GM10248 (cell line): ENCODE results near the gene ATP2B3.

Source experiments
- CTCF ChIA-PET: fragments of 300-600 bp; sonication (Branson Sonifier 250); formaldehyde crosslinking; extraction: SDS; loops from one replicate; lab custom pipeline; 2021; ENCODE audit warnings: antibody characterized with exemption; lab: Yijun Ruan, JAX
- POLR2A ChIA-PET: fragments of 350-650 bp; sonication (Branson Sonifier 250); formaldehyde crosslinking; extraction: SDS; loops from one replicate; lab custom pipeline; 2020; ENCODE audit warnings: antibody characterized with exemption; lab: Yijun Ruan, JAX
- DNase-seq: peaks from one replicate; pipeline ENCODE4 v3.0.0; 2012; ENCODE audit errors: extremely low spot score
- TF ChIP-seq, protein P1 (sequence below): IDR thresholded peaks from 2 replicates; pipeline ENCODE4 v1.5.1; 2012; ENCODE audit warnings: mild to moderate bottlenecking, low read depth; ENCODE audit errors: extremely low read depth, missing control alignments, control extremely low read depth

ATP2B3 gene

DNA sequence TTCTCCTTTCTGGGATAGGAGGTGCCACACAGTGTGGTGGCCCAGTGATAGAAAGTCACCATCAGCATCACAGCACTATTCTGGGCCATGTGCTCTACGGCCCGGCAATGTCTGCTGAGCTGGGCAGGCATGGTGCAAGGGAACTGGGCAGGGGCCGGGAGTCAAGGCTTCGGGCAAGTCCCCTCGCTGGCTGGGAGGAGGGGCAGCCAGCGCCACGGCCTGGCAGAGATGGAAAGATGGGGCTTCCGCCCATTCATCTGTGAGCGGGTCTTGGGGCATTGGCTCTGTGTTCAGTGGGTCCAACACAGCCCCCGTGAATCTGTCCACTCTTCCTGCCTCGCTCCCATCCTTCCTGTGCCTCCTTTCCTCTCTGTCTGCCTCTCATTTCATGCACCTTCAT, 7.1 kb upstream of the ATP2B3 start:
- POLR2A ChIA-PET: no interaction called here
- CTCF ChIA-PET: interaction anchor here (1.1 to 1.2 kb wide), 2 partner anchors 40 to 552 kb away, joined by 3 to 4 read pairs; partner anchors contain the start of gene HAUS7
- TF ChIP-seq, protein P1, sequence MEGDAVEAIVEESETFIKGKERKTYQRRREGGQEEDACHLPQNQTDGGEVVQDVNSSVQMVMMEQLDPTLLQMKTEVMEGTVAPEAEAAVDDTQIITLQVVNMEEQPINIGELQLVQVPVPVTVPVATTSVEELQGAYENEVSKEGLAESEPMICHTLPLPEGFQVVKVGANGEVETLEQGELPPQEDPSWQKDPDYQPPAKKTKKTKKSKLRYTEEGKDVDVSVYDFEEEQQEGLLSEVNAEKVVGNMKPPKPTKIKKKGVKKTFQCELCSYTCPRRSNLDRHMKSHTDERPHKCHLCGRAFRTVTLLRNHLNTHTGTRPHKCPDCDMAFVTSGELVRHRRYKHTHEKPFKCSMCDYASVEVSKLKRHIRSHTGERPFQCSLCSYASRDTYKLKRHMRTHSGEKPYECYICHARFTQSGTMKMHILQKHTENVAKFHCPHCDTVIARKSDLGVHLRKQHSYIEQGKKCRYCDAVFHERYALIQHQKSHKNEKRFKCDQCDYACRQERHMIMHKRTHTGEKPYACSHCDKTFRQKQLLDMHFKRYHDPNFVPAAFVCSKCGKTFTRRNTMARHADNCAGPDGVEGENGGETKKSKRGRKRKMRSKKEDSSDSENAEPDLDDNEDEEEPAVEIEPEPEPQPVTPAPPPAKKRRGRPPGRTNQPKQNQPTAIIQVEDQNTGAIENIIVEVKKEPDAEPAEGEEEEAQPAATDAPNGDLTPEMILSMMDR: no peak
- DNase-seq: no peak

DNA sequence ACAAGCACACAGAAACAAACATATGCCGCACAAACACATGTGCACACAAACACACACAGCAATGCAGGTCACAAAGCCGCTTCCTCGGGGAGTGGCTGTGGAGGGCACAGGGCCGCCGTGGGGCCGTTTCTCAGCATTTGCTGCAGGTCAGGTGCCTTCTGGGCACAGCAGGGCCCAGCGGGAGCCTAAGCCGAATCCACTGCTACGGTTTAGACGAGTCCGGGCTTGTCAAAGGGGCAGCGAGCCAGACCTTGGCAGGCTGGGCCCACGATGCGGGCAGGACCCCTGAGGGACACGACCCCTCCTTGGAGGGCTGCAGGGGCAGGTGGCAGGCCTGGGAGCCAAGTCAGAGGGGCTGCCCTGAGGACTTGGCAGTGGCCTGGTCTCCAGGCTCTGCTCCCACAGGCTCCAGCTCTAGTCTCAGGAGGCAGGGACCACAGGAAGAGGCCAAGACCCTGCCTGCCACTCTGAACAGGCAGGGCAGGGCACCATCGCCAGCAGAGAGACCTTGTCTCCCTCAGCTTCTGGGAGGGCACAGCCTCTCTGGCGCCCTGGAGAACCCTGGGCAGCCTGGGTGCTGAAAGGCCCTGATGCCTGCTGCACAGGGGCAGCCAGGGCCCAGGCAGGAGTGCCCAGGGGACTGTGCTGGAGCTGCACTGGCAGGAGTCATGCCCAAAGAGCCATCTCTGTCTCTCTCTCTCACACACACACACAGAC, 5.5 kb upstream of the ATP2B3 start:
- ChIA-PET POLR2A (no interaction called here), CTCF (no interaction called here)
- DNase-seq: no peak
- TF ChIP-seq, protein P1: no peak

DNA sequence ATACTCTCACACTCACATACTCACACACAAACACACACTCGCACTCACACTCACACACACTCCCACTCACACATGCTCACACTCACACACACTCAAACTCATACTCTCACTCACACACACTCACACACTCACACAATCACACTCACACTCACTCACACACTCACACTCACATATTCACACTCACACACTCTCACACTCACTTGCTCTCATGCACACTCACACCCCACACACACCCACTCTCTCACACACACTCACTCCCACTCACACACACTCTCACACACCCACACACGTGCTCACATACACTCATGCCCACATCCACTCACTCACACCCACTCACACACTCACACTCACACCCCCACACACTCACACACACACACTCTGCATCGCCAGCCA, 4.9 kb upstream of the ATP2B3 start:
- TF ChIP-seq, protein P1: no peak
- DNase-seq: no peak
- POLR2A ChIA-PET: no interaction called here
- CTCF ChIA-PET: no interaction called here

DNA sequence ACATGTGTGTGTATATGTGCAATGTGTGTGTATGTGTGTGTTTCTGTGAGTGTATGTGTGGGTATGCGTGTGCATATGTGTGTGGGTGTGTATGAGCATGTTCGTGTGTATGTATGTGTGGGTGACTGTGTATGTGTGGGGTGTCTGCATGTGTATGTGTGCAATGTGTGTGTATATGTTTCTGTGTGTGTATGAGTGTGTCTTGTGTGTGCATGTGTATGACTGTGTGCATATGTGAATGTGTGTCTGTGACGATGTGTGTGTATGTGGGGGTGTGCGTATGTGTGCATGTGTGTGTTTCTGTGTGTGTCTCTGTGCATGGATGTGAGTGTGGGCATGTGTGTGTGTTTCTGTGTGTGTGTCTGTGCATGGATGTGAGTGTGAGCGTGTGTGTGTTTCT, 4.2 kb upstream of the ATP2B3 start:
- DNase-seq: no peak
- ChIA-PET POLR2A (no interaction called here), CTCF (no interaction called here)
- TF ChIP-seq, protein P1: no peak

DNA sequence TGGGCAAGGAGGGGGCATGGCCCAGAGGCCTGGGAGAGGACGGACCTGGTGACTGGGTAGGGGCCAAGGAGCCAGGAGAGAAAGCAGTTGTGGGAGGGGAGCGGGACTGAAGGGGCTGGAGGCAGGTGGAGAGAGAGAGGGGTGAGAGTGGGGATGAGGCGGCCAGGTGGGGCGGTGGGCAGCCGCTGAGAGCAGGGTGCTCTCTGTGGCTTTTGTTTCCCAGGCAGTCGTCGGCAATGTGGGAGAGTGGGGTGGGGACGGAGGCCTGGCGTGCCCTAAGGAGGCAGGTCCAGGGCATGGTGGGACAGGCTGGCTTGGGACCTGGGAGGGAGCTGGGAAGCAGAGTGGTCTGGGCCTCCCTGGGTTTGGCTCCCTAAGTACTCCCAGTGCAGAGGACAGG, 3.2 kb upstream of the ATP2B3 start:
- TF ChIP-seq, protein P1: no peak
- ChIA-PET POLR2A (no interaction called here), CTCF (interaction anchor here (1.5 kb wide), 1 partner anchor 14 kb away, joined by 3 read pairs; no protein-coding TSS in a partner anchor)
- DNase-seq: no peak

DNA sequence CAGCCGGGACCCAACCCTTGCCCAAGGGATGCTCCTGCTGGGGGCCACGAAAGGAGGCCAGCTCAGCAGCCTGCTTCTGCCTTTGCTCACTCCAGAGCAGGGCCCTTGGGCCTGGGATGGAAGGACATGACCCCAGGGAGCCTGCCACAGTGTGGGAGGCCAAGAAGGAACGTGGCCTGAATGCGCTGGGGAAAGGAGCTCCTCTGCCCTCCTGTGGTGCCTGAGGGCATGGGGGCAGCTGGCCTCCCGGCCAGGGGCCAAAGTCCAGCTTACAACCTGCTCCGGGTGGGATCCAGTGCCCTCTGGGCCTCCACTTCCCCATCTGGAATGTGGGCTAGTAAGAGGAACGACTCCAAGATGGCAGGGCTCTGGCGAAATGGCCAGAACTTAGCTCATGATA, 2.0 kb upstream of the ATP2B3 start:
- no peak for DNase-seq
- CTCF ChIA-PET: interaction anchor here (1.5 to 2.4 kb wide), 3 partner anchors 9 to 153 kb away, joined by 3 to 7 read pairs (median 3); no protein-coding TSS in a partner anchor
- TF ChIP-seq, protein P1: no peak
- POLR2A ChIA-PET: no interaction called here

DNA sequence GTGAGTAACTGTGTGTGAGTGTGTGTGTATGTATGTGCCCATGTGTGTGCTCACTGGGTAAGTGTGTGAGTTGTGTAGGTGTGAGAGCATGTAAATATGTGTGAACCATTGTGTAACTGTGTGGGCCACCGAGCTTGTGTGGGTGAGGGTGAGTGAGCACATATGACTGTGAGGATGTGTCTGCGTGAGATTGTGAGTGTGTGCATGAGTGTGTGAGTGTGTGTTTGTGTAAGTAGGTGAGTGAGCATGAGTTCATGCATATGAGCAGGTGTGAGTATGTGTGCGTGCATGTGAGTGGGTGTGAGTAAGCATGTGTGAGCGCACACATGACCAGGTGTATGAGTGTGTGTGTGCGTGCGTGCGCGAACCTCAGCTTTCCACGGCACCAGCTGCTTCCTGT, 1.4 kb upstream of the ATP2B3 start:
- POLR2A ChIA-PET: no interaction called here
- CTCF ChIA-PET: interaction anchor here (1.5 to 2.4 kb wide), 4 partner anchors 8 to 152 kb away, joined by 3 to 7 read pairs (median 4); no protein-coding TSS in a partner anchor
- DNase-seq: no peak
- TF ChIP-seq, protein P1: no peak
